HG03520 (cell line): ENCODE data around the gene GUCY1A1.
A peak's percentile ranks its signal among the peaks of the same experiment; 100 is the strongest.

ENCODE experiments used
- ATAC-seq: cut with Tn5 transposase; IDR thresholded peaks from one replicate; pipeline ENCODE4 v1.9.1; 2021; ENCODE audit warnings: mild to moderate bottlenecking, moderate library complexity; ENCODE audit not compliant: unreplicated experiment

The GUCY1A1 gene

GRCh38 chr4:155690044-155690837, 23.6 kb downstream of the GUCY1A1 start:
- ATAC-seq, result no peak

GRCh38 chr4:155692361-155692760, 25.7 kb downstream of the GUCY1A1 start:
- ATAC-seq, result no peak

- ATAC-seq, result no peak
Measured at GRCh38 chr4:155693015-155693663, 26.5 kb downstream of the GUCY1A1 start.

GRCh38 chr4:155694100-155694785, 27.6 kb downstream of the GUCY1A1 start:
- ATAC-seq, result no peak

GRCh38 chr4:155696226-155696625, 29.6 kb downstream of the GUCY1A1 start:
- no peak for ATAC-seq

GRCh38 chr4:155696726-155697125, 30.1 kb downstream of the GUCY1A1 start:
- ATAC-seq, result no peak

GRCh38 chr4:155701827-155702226, 35.2 kb downstream of the GUCY1A1 start:
- no peak for ATAC-seq

GRCh38 chr4:155703486-155704247, 37.0 kb downstream of the GUCY1A1 start:
- ATAC-seq, result peak; percentile 83

GRCh38 chr4:155704841-155705404, 38.3 kb downstream of the GUCY1A1 start:
- no peak for ATAC-seq

GRCh38 chr4:155705664-155706063, 39.0 kb downstream of the GUCY1A1 start:
- ATAC-seq, result no peak

GRCh38 chr4:155706147-155706546, 39.5 kb downstream of the GUCY1A1 start:
- no peak for ATAC-seq

- ATAC-seq, result no peak
Measured at GRCh38 chr4:155707251-155707650, 40.6 kb downstream of the GUCY1A1 start.

- no peak for ATAC-seq
Measured at GRCh38 chr4:155708782-155709181, 42.1 kb downstream of the GUCY1A1 start.

- ATAC-seq, result no peak
Measured at GRCh38 chr4:155709918-155710317, 43.3 kb downstream of the GUCY1A1 start.

- no peak for ATAC-seq
Measured at GRCh38 chr4:155711556-155711955, 44.9 kb downstream of the GUCY1A1 start.

- no peak for ATAC-seq
Measured at GRCh38 chr4:155712846-155713245, 46.2 kb downstream of the GUCY1A1 start.

- no peak for ATAC-seq
Measured at GRCh38 chr4:155713911-155714310, 47.3 kb downstream of the GUCY1A1 start.

GRCh38 chr4:155722336-155722735, 55.7 kb downstream of the GUCY1A1 start:
- no peak for ATAC-seq

GRCh38 chr4:155722816-155723499, 56.3 kb downstream of the GUCY1A1 start:
- no peak for ATAC-seq

GRCh38 chr4:155724731-155725130, 58.1 kb downstream of the GUCY1A1 start:
- ATAC-seq, result no peak
